ENCODE measurements around the gene EPHA7. TPM values are rescaled to one million over a fixed set of nuclear protein-coding genes. Genes with fewer than 3 reads are reported as not detected.

EPHA7 gene
- total RNA-seq, 4 donors from 2014 or later: 0.60 to 1.3 (median 0.72) TPM

GRCh38 chr6:93418408-93419303 is 703 bp downstream of the EPHA7 start:
- Histone ChIP-seq H3K4me1 (peaks cover 40% of the 10 kb centered on the region), H3K4me3 (peak overlapping the region; percentile 59), H3K27ac (no peak overlapping the region), H3K27me3 (peaks cover 78% of the 10 kb centered on the region), H3K36me3 (no peaks in the 10 kb centered on the region), H3K9me3 (no peaks in the 10 kb centered on the region)
- DNase-seq (ENCODE audit: low spot score in 2 of 2): peak in 1 of 2 donors; percentile 54
- 3% methylated on average over 30 of the region's 89 CpGs for WGBS
- no peak for TF ChIP-seq POLR2A (IDR thresholded peaks at IDR 0.05)
- TF ChIP-seq EP300 (IDR thresholded peaks at IDR 0.05): no peak
- no peak for TF ChIP-seq CTCF (IDR thresholded peaks at IDR 0.05)
- no peak for TF ChIP-seq POLR2AphosphoS5 (IDR thresholded peaks at IDR 0.05)

- H3K4me1 ChIP-seq: peaks cover 40% of the 10 kb centered on the region
- H3K27ac ChIP-seq: no peak overlapping the region
- H3K9me3 ChIP-seq: no peaks in the 10 kb centered on the region
- no peak for DNase-seq (ENCODE audit: low spot score in 2 of 2)
- peaks cover 78% of the 10 kb centered on the region for H3K27me3 ChIP-seq
- 7% methylated on average over 5 of the region's 5 CpGs for WGBS
- TF ChIP-seq POLR2A (IDR thresholded peaks at IDR 0.05): no peak
- no peak for TF ChIP-seq POLR2AphosphoS5 (IDR thresholded peaks at IDR 0.05)
- no peak for TF ChIP-seq CTCF (IDR thresholded peaks at IDR 0.05)
- TF ChIP-seq EP300 (IDR thresholded peaks at IDR 0.05): no peak
- no peaks in the 10 kb centered on the region for H3K36me3 ChIP-seq
- peak overlapping the region; percentile 59 for H3K4me3 ChIP-seq
These were observed 1.3 kb downstream of the EPHA7 start for GRCh38 chr6:93418033-93418407.

GRCh38 chr6:93417421-93418013 is 1.8 kb downstream of the EPHA7 start:
- 7% methylated on average over 27 of the region's 27 CpGs for WGBS

DNA sequence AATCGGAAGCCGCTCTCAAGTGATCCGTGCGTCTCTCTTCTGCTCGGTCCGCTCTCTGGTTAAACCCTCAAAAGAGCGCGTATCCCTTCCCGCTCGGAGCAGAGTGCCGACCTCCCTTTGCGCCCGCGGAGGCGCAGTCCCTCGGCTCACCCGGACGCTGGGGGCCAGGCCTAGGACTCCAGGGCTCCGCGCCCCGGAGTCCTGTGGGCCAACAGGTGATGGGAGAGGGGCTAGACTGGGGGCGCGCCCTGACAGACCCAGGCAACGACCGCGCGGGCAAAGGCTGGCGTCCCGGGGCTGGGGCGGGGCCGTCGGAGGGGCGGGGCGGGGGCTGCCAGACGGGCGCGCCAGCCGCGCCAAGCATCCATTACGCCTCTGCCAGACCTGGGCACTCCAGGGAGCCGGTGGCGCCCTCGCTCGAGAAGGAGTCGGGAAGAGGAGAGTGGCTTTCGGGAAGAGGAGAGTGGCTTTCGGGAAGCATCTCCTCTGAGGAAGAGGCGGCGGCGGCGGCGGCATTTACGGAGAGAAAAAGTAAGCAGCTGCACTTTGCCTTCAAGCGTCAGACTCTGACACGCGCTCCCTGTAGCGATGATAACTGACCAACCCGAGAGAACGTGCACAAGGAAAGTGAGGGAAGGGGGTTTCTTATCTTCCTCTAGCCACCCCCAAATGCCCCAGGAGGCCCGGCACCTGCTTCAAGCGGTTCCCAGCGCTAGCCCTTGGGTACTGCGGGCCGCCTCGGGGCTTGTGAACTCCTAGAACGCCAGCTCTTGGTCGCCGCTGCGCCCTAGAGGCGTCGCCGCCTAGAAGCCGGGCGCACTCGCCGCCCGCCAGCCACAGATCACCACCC is 2.6 kb downstream of the EPHA7 start:
- Histone ChIP-seq H3K4me1 (peaks cover 40% of the 10 kb centered on the region), H3K27me3 (peaks cover 67% of the 10 kb centered on the region), H3K4me3 (peak overlapping the region; percentile 59), H3K27ac (no peak overlapping the region), H3K36me3 (no peaks in the 10 kb centered on the region), H3K9me3 (no peaks in the 10 kb centered on the region)
- no peak for TF ChIP-seq CTCF (IDR thresholded peaks at IDR 0.05)
- no peak for TF ChIP-seq EP300 (IDR thresholded peaks at IDR 0.05)
- no peak for TF ChIP-seq POLR2AphosphoS5 (IDR thresholded peaks at IDR 0.05)
- TF ChIP-seq POLR2A (IDR thresholded peaks at IDR 0.05): no peak
- WGBS: 3% methylated on average over 43 of the region's 77 CpGs
- DNase-seq (ENCODE audit: low spot score in 2 of 2): peak in 1 of 2 donors; percentile 49

More at GRCh38 chr6:93417421-93418013, 1.8 kb downstream of the EPHA7 start:
- Histone ChIP-seq H3K36me3 (no peaks in the 10 kb centered on the region), H3K4me3 (peak overlapping the region; percentile 59), H3K4me1 (peaks cover 40% of the 10 kb centered on the region), H3K27me3 (peaks cover 73% of the 10 kb centered on the region), H3K27ac (no peak overlapping the region), H3K9me3 (no peaks in the 10 kb centered on the region)
- TF ChIP-seq EP300 (IDR thresholded peaks at IDR 0.05) (no peak), POLR2A (IDR thresholded peaks at IDR 0.05) (no peak), CTCF (IDR thresholded peaks at IDR 0.05) (no peak), POLR2AphosphoS5 (IDR thresholded peaks at IDR 0.05) (no peak)
- DNase-seq (ENCODE audit: low spot score in 2 of 2): no peak
